Measurements from ENCODE around the gene SESTD1. TPM values are rescaled to one million over a fixed set of nuclear protein-coding genes. Genes with fewer than 3 reads are reported as not detected.

SESTD1 gene
- total RNA-seq, 2 experiments from 2014 or later, result 8.7 to 10.2 TPM

DNA sequence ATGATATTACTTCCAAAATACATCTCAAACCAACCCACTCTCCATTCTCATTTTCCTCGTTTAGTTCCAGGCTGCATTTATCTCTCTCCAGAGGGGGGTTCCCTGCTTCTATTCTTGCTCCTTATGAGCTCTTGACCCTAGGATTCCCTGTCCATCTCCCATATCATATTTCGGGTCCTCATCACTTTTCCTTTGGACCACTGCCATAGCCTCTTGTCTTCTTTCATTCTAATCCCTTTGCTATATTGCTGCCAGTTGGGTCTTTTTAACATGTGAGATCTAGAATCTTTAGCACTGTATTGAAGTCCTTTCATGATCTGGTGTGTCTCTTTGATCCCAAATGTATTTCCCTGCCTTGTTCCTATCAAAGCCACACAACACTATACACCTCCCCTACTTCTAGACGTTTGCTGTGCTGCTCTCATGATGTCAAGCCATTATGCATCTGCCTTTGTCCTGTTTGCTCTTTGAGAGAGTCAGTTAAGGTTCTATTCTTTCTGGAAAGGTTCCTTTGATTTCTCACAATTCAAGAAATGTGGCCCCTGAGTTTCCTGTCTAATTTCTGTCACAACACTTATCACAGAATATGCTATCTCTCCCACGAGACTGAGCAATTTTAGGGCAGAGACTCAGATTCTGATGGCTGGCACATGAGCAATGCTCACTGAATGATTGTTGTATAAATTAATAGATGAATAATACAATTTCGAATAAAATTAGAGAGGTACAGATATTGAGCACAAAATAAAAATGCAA is 43.2 kb upstream of the SESTD1 start:
- Mint-ChIP-seq H3K27ac (no peak overlapping the region), H3K4me1 (ENCODE audit: low read depth) (no peaks in the 10 kb centered on the region), H3K4me3 (no peak overlapping the region), H3K27me3 (no peaks in the 10 kb centered on the region), H3K9me3 (no peaks in the 10 kb centered on the region), H3K36me3 (ENCODE audit: low read depth) (no peaks in the 10 kb centered on the region)
- intact Hi-C loops (cut with DNase I, micrococcal nuclease), result no loop called here
- Histone ChIP-seq H3K4me1 (ENCODE audit: insufficient read depth, low read length) (no peaks in the 10 kb centered on the region), H3K27me3 (ENCODE audit: control insufficient read depth in 1 of 2, insufficient read depth in 2 of 2, low read length in 2 of 2) (peaks cover 0 to 4% of the 10 kb centered on the region in 2 experiments), H3K36me3 (ENCODE audit: insufficient read depth, low read length) (no peaks in the 10 kb centered on the region), H3K9me3 (ENCODE audit: control insufficient read depth in 1 of 2, insufficient read depth in 1 of 2, low read length in 2 of 2) (peaks cover 0 to 3% of the 10 kb centered on the region in 2 experiments), H3K4me3 (ENCODE audit: low read length) (no peak overlapping the region), H3K27ac (ENCODE audit: low read depth in 1 of 2, low read length in 2 of 2) (no peak overlapping the region)
- ATAC-seq (ENCODE audit: poor library complexity) (no peak), DNase-seq (no peak)
- ChIA-PET POLR2A (no interaction called here), CTCF (no interaction called here)
- TF ChIP-seq, protein P1, sequence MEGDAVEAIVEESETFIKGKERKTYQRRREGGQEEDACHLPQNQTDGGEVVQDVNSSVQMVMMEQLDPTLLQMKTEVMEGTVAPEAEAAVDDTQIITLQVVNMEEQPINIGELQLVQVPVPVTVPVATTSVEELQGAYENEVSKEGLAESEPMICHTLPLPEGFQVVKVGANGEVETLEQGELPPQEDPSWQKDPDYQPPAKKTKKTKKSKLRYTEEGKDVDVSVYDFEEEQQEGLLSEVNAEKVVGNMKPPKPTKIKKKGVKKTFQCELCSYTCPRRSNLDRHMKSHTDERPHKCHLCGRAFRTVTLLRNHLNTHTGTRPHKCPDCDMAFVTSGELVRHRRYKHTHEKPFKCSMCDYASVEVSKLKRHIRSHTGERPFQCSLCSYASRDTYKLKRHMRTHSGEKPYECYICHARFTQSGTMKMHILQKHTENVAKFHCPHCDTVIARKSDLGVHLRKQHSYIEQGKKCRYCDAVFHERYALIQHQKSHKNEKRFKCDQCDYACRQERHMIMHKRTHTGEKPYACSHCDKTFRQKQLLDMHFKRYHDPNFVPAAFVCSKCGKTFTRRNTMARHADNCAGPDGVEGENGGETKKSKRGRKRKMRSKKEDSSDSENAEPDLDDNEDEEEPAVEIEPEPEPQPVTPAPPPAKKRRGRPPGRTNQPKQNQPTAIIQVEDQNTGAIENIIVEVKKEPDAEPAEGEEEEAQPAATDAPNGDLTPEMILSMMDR (IDR thresholded peaks at IDR 0.05), result no peak

DNA sequence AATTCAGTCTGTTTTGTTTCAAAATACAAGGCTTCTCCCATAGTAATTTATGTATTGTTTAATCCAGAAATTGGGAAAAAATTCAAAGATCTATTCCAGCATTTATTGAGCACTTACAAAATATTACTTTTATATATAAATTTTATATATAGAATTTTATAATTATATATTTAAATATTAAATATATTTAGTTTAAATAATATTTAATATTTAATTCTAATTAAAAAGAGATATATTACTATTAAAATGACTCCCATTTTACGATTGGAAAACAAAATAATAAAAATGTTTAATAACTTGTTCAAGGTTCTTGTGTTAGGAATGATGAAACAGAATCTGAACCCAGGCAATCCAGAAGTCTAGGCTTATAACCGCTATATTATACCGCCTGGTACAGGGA is 40.5 kb upstream of the SESTD1 start:
- POLR2A ChIA-PET, result no interaction called here
- no peak overlapping the region for H3K27ac ChIP-seq (ENCODE audit: low read depth in 1 of 2, low read length in 2 of 2)
- no peaks in the 10 kb centered on the region for H3K27me3 Mint-ChIP-seq

DNA sequence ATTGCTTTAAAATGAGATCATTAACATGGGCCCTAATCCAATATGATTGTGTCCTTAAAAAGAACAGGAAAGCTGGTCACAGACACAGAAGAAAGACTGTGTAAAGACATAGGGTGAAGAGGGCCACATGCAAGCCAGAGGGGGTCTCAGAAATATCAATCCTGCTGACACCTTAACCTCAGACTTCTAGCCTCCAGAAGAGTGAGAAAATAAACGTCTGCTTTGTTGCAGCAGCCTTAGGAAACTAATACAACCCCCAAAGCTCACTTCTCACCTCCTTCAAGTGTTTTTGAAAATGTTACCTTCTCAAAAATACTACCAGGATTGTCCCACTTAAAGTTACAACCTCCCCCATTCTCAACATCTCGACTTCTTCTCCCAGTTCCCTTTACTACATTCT is 39.8 kb upstream of the SESTD1 start:
- H3K9me3 Mint-ChIP-seq, result no peaks in the 10 kb centered on the region
- no peaks in the 10 kb centered on the region for H3K4me1 ChIP-seq (ENCODE audit: insufficient read depth, low read length)
- H3K27ac ChIP-seq (ENCODE audit: low read depth in 1 of 2, low read length in 2 of 2), result no peak overlapping the region
- H3K36me3 ChIP-seq (ENCODE audit: insufficient read depth, low read length), result no peaks in the 10 kb centered on the region
- H3K4me3 Mint-ChIP-seq, result no peak overlapping the region
- peaks cover 0 to 3% of the 10 kb centered on the region in 2 experiments for H3K9me3 ChIP-seq (ENCODE audit: control insufficient read depth in 1 of 2, insufficient read depth in 1 of 2, low read length in 2 of 2)
- H3K36me3 Mint-ChIP-seq (ENCODE audit: low read depth), result no peaks in the 10 kb centered on the region
- H3K4me3 ChIP-seq (ENCODE audit: low read length), result no peak overlapping the region
- POLR2A ChIA-PET, result no interaction called here
- H3K27me3 ChIP-seq (ENCODE audit: control insufficient read depth in 1 of 2, insufficient read depth in 2 of 2, low read length in 2 of 2), result no peaks in the 10 kb centered on the region
- H3K4me1 Mint-ChIP-seq (ENCODE audit: low read depth), result no peaks in the 10 kb centered on the region
- TF ChIP-seq, protein P1 (IDR thresholded peaks at IDR 0.05), result no peak
- H3K27ac Mint-ChIP-seq, result no peak overlapping the region
- no peak for ATAC-seq (ENCODE audit: poor library complexity)
- CTCF ChIA-PET, result no interaction called here
- DNase-seq, result no peak
- no peaks in the 10 kb centered on the region for H3K27me3 Mint-ChIP-seq
- intact Hi-C loops (cut with DNase I, micrococcal nuclease), result no loop called here

More for the DNA sequence above, 40.5 kb upstream of the SESTD1 start:
- Histone ChIP-seq H3K27me3 (ENCODE audit: control insufficient read depth in 1 of 2, insufficient read depth in 2 of 2, low read length in 2 of 2) (no peaks in the 10 kb centered on the region), H3K4me3 (ENCODE audit: low read length) (no peak overlapping the region), H3K36me3 (ENCODE audit: insufficient read depth, low read length) (no peaks in the 10 kb centered on the region), H3K9me3 (ENCODE audit: control insufficient read depth in 1 of 2, insufficient read depth in 1 of 2, low read length in 2 of 2) (peaks cover 0 to 3% of the 10 kb centered on the region in 2 experiments), H3K4me1 (ENCODE audit: insufficient read depth, low read length) (no peaks in the 10 kb centered on the region)
- TF ChIP-seq, protein P1 (IDR thresholded peaks at IDR 0.05), result no peak
- CTCF ChIA-PET, result no interaction called here
- ATAC-seq (ENCODE audit: poor library complexity) (no peak), DNase-seq (no peak)
- intact Hi-C loops (cut with DNase I, micrococcal nuclease), result no loop called here
- Mint-ChIP-seq H3K36me3 (ENCODE audit: low read depth) (no peaks in the 10 kb centered on the region), H3K27ac (no peak overlapping the region), H3K4me1 (ENCODE audit: low read depth) (no peaks in the 10 kb centered on the region), H3K4me3 (no peak overlapping the region), H3K9me3 (no peaks in the 10 kb centered on the region)

Data from CD4-positive, alpha-beta T cell (primary cell).